HG03039 (cell line): Measurements from ENCODE around the gene ADAM15.

Experiments used
- ATAC-seq: cut with Tn5 transposase; IDR thresholded peaks from one replicate; pipeline ENCODE4 v1.9.1; 2021; ENCODE audit warnings: mild to moderate bottlenecking, moderate library complexity; ENCODE audit not compliant: unreplicated experiment

The ADAM15 gene

DNA sequence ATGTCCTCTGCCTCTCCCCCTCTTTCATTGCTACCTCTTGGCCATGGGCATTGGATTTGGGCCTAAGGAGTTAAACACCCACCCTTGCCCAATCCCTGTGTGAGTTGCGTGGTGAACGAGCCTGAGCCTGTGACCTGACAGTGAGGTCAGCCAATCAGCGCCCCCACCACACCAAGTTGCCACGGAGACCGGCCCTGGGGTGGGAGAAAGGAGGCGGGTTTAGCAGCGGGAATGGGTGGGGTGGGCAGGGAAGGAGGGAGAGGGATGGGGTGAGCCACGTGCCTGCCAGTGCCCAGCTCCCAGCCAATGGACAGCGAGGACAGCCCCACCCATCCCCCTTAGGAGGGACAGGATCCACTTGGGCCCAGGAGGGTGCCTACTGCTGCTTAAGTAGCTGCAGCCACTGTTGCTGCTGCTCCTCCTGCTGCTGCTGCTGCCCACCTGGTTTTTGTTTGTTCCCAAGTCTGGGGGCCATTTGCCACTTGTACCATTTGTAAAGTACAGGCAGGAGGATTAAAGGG, 39.0 kb upstream of the ADAM15 start:
- ATAC-seq: no peak

DNA sequence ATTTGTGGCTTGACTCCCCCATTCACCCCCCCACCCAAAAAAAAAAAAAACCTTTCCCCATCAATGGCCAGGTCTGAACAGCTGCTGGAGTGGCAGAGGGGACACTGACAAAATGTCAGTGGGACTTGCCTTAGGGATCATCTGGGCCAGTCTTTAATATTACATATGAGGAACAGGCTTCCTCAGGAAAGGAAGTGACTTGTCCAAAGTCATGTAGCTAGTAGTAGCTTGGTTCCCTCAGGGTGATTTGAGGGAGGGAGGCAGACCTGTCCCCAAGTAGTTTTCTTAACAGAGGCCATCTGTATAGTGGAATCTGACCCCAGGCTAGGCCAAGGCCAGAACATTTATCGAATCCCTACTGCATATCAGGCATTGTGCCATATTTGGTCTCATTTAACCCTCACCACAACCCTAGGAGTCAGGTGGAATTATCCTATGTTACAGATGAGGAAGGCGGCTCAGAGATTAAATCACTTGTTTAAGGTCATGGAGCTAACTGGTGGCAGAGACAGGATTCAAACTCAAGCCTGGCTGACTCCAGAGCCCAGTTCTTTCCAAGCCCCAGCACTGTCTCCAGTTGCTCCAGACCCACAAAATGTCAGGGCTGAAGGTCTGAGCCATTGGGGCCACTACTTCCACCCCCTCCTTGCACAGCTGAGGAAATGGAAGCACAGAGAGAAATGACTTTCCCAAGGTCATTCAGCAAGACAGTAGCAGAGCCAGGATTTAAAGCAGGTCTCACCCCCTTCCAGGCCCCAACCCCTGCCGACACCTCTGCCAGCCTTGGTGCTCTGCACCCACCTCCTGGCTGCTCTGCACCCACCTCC, 38.1 kb upstream of the ADAM15 start:
- no peak for ATAC-seq

- ATAC-seq: no peak
These were observed 37.5 kb upstream of the ADAM15 start for GRCh38 chr1:155013632-155014031.

- ATAC-seq: no peak
These were observed 36.2 kb upstream of the ADAM15 start for GRCh38 chr1:155014709-155015508.

GRCh38 chr1:155015527-155016230, 35.4 kb upstream of the ADAM15 start:
- ATAC-seq: no peak

DNA sequence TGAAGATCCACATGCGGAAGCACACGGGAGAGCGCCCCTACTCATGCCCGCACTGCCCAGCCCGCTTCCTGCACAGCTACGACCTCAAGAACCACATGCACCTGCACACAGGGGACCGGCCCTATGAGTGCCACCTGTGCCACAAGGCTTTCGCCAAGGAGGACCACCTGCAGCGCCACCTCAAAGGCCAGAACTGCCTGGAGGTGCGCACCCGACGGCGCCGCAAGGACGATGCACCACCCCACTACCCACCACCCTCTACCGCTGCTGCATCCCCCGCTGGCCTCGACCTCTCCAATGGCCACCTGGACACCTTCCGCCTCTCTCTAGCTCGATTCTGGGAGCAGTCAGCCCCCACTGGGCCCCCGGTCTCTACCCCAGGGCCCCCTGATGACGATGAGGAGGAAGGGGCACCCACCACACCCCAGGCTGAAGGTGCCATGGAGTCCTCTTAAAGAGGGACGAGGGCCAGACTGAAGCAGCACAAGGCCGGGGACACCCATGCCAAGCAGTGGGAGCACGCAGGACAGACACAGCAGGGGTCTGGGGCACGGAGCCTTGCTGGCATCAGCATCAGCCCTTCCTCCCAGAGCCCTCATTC, 34.8 kb upstream of the ADAM15 start:
- ATAC-seq: no peak

- ATAC-seq: peak; percentile 59
These were observed 33.8 kb upstream of the ADAM15 start for GRCh38 chr1:155017041-155017945.

DNA sequence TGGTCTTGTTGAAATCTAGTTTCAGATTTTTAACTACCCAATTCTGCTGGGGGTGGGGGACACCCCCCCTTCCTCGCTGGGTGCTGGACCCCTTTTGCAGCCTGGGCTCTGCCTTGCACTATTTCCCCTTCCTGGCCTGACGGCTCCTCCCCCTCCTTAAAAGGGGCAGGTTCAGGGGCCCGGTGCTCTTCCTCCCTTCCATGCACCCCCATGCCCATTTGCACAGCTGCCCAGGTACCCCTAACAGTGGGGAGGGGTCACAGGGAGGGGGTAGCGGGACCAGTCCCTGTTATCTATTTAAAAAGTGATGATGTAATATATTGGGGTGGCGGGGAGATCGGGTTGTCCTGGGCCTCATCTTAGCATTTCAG, 33.2 kb upstream of the ADAM15 start:
- no peak for ATAC-seq

DNA sequence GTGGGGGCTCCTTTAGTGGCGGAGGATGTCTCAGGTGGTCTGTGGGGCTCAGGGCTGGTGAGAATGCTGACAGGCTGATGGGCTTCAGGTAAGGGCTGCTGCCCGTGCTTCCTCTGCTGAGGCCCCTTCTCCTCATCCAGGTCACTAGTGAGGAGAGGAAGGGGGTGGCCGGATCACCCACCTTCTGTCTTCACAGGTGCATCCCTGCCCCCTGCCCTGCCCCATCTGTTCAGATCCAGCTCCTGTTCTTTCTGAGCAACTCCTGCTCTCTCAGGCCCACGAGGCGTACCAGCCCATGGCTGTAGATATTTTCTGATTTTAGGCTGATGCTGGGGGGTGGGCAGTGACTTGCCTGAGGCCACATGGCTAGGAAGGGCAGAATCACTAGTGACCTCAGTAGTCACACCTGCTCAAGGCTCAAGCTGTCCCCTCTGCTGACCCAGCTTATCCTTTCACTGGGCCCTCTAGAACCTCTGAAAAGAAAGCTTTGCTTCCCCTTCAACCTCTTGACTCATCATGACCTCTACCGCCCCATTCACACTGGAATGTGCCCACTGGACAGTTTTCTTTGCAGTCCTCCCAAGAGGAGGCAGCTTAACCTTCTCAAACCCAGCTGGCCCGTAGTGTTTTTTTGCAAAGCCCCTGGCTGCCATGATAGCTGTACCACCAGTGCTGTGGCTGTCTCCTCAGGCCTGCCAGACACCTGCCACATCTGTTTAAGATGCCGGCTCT, 32.3 kb upstream of the ADAM15 start:
- ATAC-seq: no peak

DNA sequence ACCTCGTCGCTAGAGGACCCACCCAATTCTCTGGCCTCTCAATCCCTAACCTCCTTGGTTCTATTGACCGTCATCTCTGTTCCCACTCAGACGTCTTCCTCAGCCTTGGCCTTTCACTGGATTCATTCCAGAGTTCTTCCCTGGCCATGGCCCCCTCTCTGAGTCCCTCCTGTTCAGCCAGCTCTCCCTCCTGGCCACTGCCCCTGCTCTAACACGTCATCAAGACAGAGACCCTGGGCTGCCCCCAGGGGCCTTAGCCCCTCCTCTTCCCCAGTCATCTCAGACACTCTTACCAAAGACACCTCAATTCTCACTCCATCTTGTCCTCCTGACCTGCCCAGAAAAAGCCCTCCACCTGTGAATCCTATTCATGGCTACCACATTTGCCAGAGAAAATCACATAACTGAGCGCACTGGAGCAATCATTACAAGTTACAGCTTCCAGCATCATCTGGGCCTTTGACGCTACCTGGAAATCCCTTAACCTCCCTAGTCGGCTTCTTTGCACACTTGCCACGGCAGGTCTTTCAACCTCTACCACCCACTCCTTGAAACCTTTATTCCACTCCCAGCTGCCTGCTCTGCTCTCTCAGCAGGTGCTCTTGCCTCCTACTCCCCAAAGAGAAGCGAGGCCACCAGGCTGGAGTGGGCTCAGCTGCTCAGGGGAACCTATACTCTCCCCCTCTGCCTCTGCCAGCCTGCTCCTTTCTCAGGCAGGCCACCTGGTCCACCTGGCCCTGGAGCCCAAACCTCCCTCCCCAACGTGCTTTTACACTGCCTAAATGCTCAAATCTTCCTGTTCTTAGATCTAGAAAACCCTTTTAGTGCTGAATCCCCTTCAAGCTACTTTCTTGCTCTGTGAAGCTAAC, 31.5 kb upstream of the ADAM15 start:
- ATAC-seq: no peak

GRCh38 chr1:155022136-155022926, 28.8 kb upstream of the ADAM15 start:
- ATAC-seq: no peak

GRCh38 chr1:155022927-155023236, 28.2 kb upstream of the ADAM15 start:
- no peak for ATAC-seq

- no peak for ATAC-seq
These were observed 27.5 kb upstream of the ADAM15 start for GRCh38 chr1:155023627-155024026.

- no peak for ATAC-seq
These were observed 26.8 kb upstream of the ADAM15 start for GRCh38 chr1:155024315-155024714.

DNA sequence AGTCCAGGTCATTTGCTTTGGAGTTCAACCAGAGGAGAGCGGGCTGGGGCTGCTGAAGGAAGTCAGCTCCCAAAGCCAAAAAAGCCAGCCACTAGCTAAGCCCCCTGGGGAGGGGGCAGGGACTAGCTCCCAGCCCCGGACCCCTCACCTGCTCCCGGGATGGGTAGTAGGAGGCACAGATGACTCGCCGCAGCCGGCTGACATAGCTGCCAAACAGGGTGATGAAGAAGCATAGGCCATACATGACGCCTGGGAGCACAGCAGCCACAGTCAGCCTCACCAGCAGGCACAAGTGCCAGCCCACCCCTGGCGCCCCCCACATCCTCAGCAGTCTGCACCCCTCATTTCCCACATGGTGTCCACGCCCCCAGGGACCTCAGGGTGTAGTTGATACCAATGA, 25.0 kb upstream of the ADAM15 start:
- ATAC-seq: no peak

DNA sequence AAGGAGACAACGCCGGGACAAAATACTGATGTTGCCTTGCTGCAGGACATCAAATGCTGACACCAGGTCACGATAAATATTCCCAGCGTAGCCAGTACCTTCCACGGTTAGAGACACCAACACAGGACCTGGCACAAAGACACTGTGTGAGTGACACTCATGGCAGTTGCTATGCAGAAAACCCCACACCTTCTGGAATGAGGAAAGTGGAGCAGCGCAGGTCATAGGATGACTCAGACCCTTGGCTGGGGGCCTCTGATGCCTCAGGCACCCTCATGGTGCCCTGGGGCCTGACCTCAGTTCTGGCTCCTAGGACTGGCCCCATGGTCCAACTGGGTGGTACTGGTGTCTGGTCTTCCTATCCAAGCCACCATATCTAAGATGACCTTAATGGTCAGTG, 24.5 kb upstream of the ADAM15 start:
- no peak for ATAC-seq

DNA sequence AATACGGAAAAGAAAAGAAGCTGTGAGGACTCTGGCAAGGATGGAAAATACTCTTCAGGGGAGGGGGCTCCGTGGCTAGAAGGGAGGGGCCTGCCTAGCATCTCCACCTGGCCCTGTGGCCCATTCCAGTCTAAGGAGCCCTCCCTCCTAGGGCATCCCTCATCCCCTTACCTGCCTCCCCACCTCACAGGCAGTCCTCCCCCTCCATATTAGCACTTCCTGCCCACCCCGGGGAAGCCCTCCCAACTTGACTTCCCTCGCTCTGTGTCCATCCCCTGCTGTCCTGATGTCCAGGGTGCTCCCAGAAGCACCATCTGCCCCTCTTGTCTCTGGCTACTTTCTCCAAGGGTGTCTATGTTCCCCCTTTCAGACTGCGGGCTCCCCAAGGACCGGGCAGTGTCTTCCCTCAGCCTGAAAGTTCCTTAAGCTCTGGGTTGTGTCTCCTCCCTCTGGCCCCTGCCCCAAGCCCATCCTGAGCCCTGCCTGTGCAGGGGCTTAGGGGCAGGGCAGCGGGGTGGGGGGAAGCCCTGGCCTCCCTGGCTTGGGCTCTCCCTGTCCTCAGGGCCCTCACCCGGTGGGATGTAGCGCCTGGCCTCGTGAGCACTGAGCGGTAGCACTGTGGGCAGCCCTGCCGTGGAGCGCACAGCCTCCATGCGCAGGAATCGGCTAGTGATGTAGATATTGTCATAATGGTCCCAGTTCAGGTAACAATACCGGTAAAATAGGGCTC, 21.4 kb upstream of the ADAM15 start:
- no peak for ATAC-seq
